H1 (cell line): ENCODE data around the gene TPRN. TPM values are rescaled to one million over a fixed set of nuclear protein-coding genes. Genes with fewer than 3 reads are reported as not detected.

Experiments used
- CTCF ChIA-PET: fragments of 300-600 bp; sonication (Branson Sonifier 250); formaldehyde crosslinking; loops from one replicate; lab custom pipeline; 2021; ENCODE audit not compliant: partially characterized antibody; lab: Charles Lee
- POLR2A ChIA-PET: fragments of 300-600 bp; sonication (Branson Sonifier 250); formaldehyde crosslinking; loops from one replicate; lab custom pipeline; 2021; ENCODE audit warnings: inconsistent platforms; ENCODE audit not compliant: partially characterized antibody; lab: Charles Lee
- DNase-seq, 2 experiments: peaks; one replicate each; pipeline versions ENCODE4 v3.0.0 to v3.0.0-alpha.2; 2010 to 2022; ENCODE audit warnings: low spot score in 2 of 2, low read depth in 1 of 2, mixed read lengths in 1 of 2
- FAIRE-seq: peaks from 2 replicates; lab custom pipeline; 2011; peaks lifted over from hg19 to GRCh38; lab: Jason Lieb, UNC
- H2AFZ ChIP-seq: 2 replicates; pipeline ENCODE4 v1.8.1; 2012; ENCODE audit warnings: low read length, inconsistent platforms
- H2AK5ac ChIP-seq: 2 replicates; pipeline ENCODE4 v1.6.1; 2013; ENCODE audit warnings: low read depth, low read length
- H2BK120ac ChIP-seq: replicated peaks from 2 replicates; pipeline ENCODE3; 2013; ENCODE audit warnings: low read depth, low read length, inconsistent platforms
- H2BK12ac ChIP-seq: 2 replicates; pipeline ENCODE4 v1.6.1; 2013; ENCODE audit warnings: low read depth, low read length
- H2BK15ac ChIP-seq: 2 replicates; pipeline ENCODE4 v1.6.1; 2013; ENCODE audit warnings: low read length
- H2BK20ac ChIP-seq: 2 replicates; pipeline ENCODE4 v1.6.1; 2013; ENCODE audit warnings: low read length
- H2BK5ac ChIP-seq: 2 replicates; pipeline ENCODE4 v1.6.1; 2013; ENCODE audit warnings: low read depth, low read length
- H3K14ac ChIP-seq: 2 replicates; pipeline ENCODE4 v1.6.1; 2013; ENCODE audit warnings: inconsistent platforms; ENCODE audit not compliant: insufficient read length
- H3K18ac ChIP-seq: 2 replicates; pipeline ENCODE4 v1.6.1; 2013; ENCODE audit warnings: low read length; ENCODE audit errors: extremely low read depth
- H3K23ac ChIP-seq: 2 replicates; pipeline ENCODE4 v1.6.1; 2013; ENCODE audit warnings: inconsistent platforms; ENCODE audit not compliant: insufficient read length
- H3K23me2 ChIP-seq: 2 replicates; pipeline ENCODE4 v1.6.1; 2013; ENCODE audit warnings: low read depth, low read length
- H3K27ac ChIP-seq: 2 replicates; pipeline ENCODE4 v1.6.1; 2011; ENCODE audit warnings: low read depth, low read length, inconsistent platforms
- H3K27me3 ChIP-seq, 4 experiments: replicated peaks in 1 of 4; 1 replicate in 1 of 4; 2 replicates in 3 of 4; pipeline versions ENCODE4 v1.6.1 to v1.8.1; 2011 to 2013; ENCODE audit warnings: low read length in 3 of 4, mild to moderate bottlenecking in 3 of 4, inconsistent platforms in 2 of 4, mixed read lengths in 2 of 4, moderate library complexity in 1 of 4; ENCODE audit not compliant: control insufficient read depth in 3 of 4, insufficient read depth in 3 of 4; ENCODE audit errors: extremely low read depth in 1 of 4
- H3K36me3 ChIP-seq, 4 experiments: 2 replicates each; pipeline versions ENCODE4 v1.6.1 to v1.8.1; 2011 to 2013; ENCODE audit warnings: mild to moderate bottlenecking in 4 of 4, low read length in 3 of 4, moderate library complexity in 2 of 4, control low read depth in 1 of 4, inconsistent platforms in 1 of 4; ENCODE audit not compliant: insufficient read depth in 4 of 4, control insufficient read depth in 2 of 4
- H3K4ac ChIP-seq: replicated peaks from 2 replicates; pipeline ENCODE3; 2013; ENCODE audit warnings: low read length, low read depth, mixed read lengths, inconsistent platforms; ENCODE audit not compliant: insufficient read length
- H3K4me1 ChIP-seq, 4 experiments: replicated peaks in 1 of 4; 1 replicate in 1 of 4; 2 replicates in 3 of 4; pipeline versions ENCODE4 v1.6.1 to v1.8.1; 2011 to 2013; ENCODE audit warnings: low read length in 3 of 4, inconsistent platforms in 2 of 4, mixed read lengths in 1 of 4; ENCODE audit not compliant: insufficient read depth in 4 of 4, control insufficient read depth in 3 of 4
- H3K4me2 ChIP-seq, 2 experiments: 2 replicates each; pipeline versions ENCODE4 v1.6.1 to v1.8.1; 2011 to 2013; ENCODE audit warnings: low read depth in 2 of 2, low read length in 2 of 2, control low read depth in 1 of 2, inconsistent platforms in 1 of 2, mild to moderate bottlenecking in 1 of 2; ENCODE audit not compliant: insufficient read depth in 1 of 2
- H3K4me3 ChIP-seq, 4 experiments: fragments of 200-600, 300-600 bp in 1 of 4; sonication (generic), shearing (Covaris generic), sonication (Bioruptor Twin) in 1 of 4; 2 replicates each; pipeline versions ENCODE4 v1.5.1 to v1.8.1; 2011 to 2016; ENCODE audit warnings: low read length in 4 of 4, low read depth in 3 of 4, control low read depth in 2 of 4, inconsistent platforms in 2 of 4, mild to moderate bottlenecking in 2 of 4, mixed read lengths in 1 of 4, moderate library complexity in 1 of 4; ENCODE audit not compliant: insufficient read depth in 2 of 4; ENCODE audit errors: extremely low read depth in 1 of 4
- H3K56ac ChIP-seq: replicated peaks from 2 replicates; pipeline ENCODE3; 2013; ENCODE audit warnings: low read depth, mild to moderate bottlenecking, mixed read lengths, low read length, inconsistent platforms; ENCODE audit not compliant: insufficient read length
- H3K79me1 ChIP-seq: 2 replicates; pipeline ENCODE4 v1.6.1; 2013; ENCODE audit warnings: low read depth, low read length, control low read depth
- H3K79me2 ChIP-seq, 2 experiments: 2 replicates each; pipeline versions ENCODE4 v1.6.1 to v1.8.1; 2012 to 2013; ENCODE audit warnings: low read length in 2 of 2, mild to moderate bottlenecking in 2 of 2, inconsistent platforms in 1 of 2; ENCODE audit not compliant: insufficient read depth in 2 of 2, control insufficient read depth in 1 of 2
- H3K9ac ChIP-seq, 4 experiments: replicated peaks in 1 of 4; 1 replicate in 1 of 4; 2 replicates in 3 of 4; pipeline versions ENCODE4 v1.6.1 to v1.8.1; 2011 to 2013; ENCODE audit warnings: low read depth in 3 of 4, low read length in 3 of 4, control low read depth in 2 of 4, mild to moderate bottlenecking in 2 of 4, moderate library complexity in 2 of 4, inconsistent platforms in 1 of 4; ENCODE audit errors: extremely low read depth in 1 of 4
- H3K9me3 ChIP-seq, 2 experiments: 2 replicates each; pipeline versions ENCODE4 v1.6.1 to v1.8.1; 2012 to 2013; ENCODE audit warnings: mild to moderate bottlenecking in 2 of 2, moderate library complexity in 2 of 2, control low read depth in 1 of 2, inconsistent platforms in 1 of 2, low read depth in 1 of 2, low read length in 1 of 2, mixed read lengths in 1 of 2; ENCODE audit not compliant: insufficient read depth in 2 of 2
- H4K20me1 ChIP-seq, 2 experiments: replicated peaks in 1 of 2; 2 replicates each; pipeline versions ENCODE3 to v1.8.1; 2011 to 2013; ENCODE audit warnings: inconsistent platforms in 2 of 2, low read length in 2 of 2, mild to moderate bottlenecking in 1 of 2; ENCODE audit not compliant: insufficient read depth in 2 of 2, control insufficient read depth in 1 of 2
- H4K5ac ChIP-seq: 2 replicates; pipeline ENCODE4 v1.6.1; 2013; ENCODE audit warnings: low read length, low read depth, mixed read lengths, inconsistent platforms; ENCODE audit not compliant: insufficient read length
- H4K8ac ChIP-seq: 2 replicates; pipeline ENCODE4 v1.8.0; 2013; ENCODE audit warnings: mild to moderate bottlenecking, moderate library complexity, low read length, inconsistent platforms; ENCODE audit not compliant: insufficient read depth; ENCODE audit errors: extremely low read depth
- H4K91ac ChIP-seq: replicated peaks from 2 replicates; pipeline ENCODE3; 2013; ENCODE audit warnings: low read length, mixed read lengths, inconsistent platforms; ENCODE audit not compliant: insufficient read length
- ASH2L ChIP-seq: fragments of 200-600, 300-600 bp; sonication (generic); IDR thresholded peaks from one replicate; pipeline ENCODE4 v1.7.1; 2017; ENCODE audit warnings: low read length
- CBX8 ChIP-seq: fragments of 300-800, 300-1000 bp; sonication (generic); IDR thresholded peaks from 2 replicates; pipeline ENCODE4 v1.7.1; 2016; ENCODE audit warnings: low read depth, low read length, borderline replicate concordance
- CHD2 ChIP-seq: IDR thresholded peaks from 2 replicates; pipeline ENCODE4 v1.6.1; 2012; ENCODE audit warnings: low read length, improper control_type of control experiment
- CTBP2 ChIP-seq: IDR thresholded peaks from 2 replicates; pipeline ENCODE4 v1.7.0; 2011; ENCODE audit warnings: borderline replicate concordance, mild to moderate bottlenecking, moderate library complexity, mixed read lengths, low read length; ENCODE audit not compliant: insufficient read depth, insufficient read length
- FOSL1 ChIP-seq: IDR thresholded peaks from 2 replicates; pipeline ENCODE4 v1.6.1; 2011; ENCODE audit warnings: mild to moderate bottlenecking, low read depth, low read length, moderate library complexity; ENCODE audit not compliant: insufficient read depth
- NANOG ChIP-seq: IDR thresholded peaks from 2 replicates; pipeline ENCODE4 v1.6.1; 2011; ENCODE audit warnings: low read length, low read depth, mild to moderate bottlenecking, inconsistent platforms; ENCODE audit not compliant: insufficient read depth, poor library complexity, severe bottlenecking
- NRF1 ChIP-seq: IDR thresholded peaks from 2 replicates; pipeline ENCODE4 v1.6.1; 2011; ENCODE audit warnings: mild to moderate bottlenecking, low read depth, low read length, improper control_type of control experiment
- WGBS, 2 experiments: shearing (Covaris generic) in 1 of 2; methylation state at CpG; one replicate each; pipeline versions ENCODE4 v1.1.6 to v1.1.7; 2013 to 2015; ENCODE audit warnings: low lambda C conversion rate in 2 of 2, mixed read lengths in 2 of 2, inconsistent platforms in 1 of 2, low coverage in 1 of 2, missing lambda C conversion rate in 1 of 2; ENCODE audit not compliant: insufficient replicate concordance in 2 of 2, insufficient coverage in 1 of 2, insufficient read length in 1 of 2; ENCODE audit errors: extremely low coverage in 1 of 2, missing lambda C conversion rate in 1 of 2; 5-methylcytosine and 5-hydroxymethylcytosine counted together
- polyA plus RNA-seq, 7 experiments: library from polyadenylated mRNA; depleted of rRNA in 3 of 7; stranded (reverse) in 5 of 7; unstranded in 2 of 7; fragments of >200 nt in 5 of 7; fragments of 200-250 nt in 2 of 7; gene quantifications; 1 replicate in 5 of 7; 2 replicates in 1 of 7; 4 replicates in 1 of 7; pipeline versions ENCODE4 v1.2.1 to v1.2.3, GENCODE V29; 2011 to 2013; ENCODE audit warnings: missing spikeins in 2 of 7, mixed read lengths in 2 of 7
- total RNA-seq: library from RNA; stranded (reverse); fragmentation: NEBNext Ultra II Directional; extraction: Animal tissue kit (Norgen Biotek cat#: 25700); gene quantifications from 2 replicates; pipeline ENCODE4 v1.2.1, GENCODE V29; 2021
- TF ChIP-seq, protein P1 (sequence below), 3 experiments: IDR thresholded peaks; 1 replicate in 2 of 3; 2 replicates in 1 of 3; pipeline versions ENCODE4 v1.5.1 to v1.6.1; 2011; ENCODE audit warnings: low read length in 3 of 3, mild to moderate bottlenecking in 3 of 3, inconsistent platforms in 2 of 3, low read depth in 1 of 3, moderate library complexity in 1 of 3; ENCODE audit not compliant: insufficient read depth in 1 of 3; ENCODE audit errors: control extremely low read depth in 1 of 3

The TPRN gene
- total and polyA plus RNA-seq, 2 of the 8 experiments (the other 6 are each of a cell fraction or from before 2014, with no cell fraction given): 9.7 to 23.2 TPM

GRCh38 chr9:137176302-137177182 is 24.0 kb downstream of the TPRN start:
- no peak overlapping the region for H4K91ac ChIP-seq
- ChIA-PET POLR2A (interaction anchor here (0.8 to 3.7 kb wide), 14 partner anchors 8 to 102 kb away, joined by 3 to 15 read pairs (median 4); partner anchors contain the start of genes NDOR1, SSNA1, TMEM203 and TPRN), CTCF (interaction anchor here (0.6 to 3.6 kb wide), 32 partner anchors 9 to 202 kb away, joined by 3 to 47 read pairs (median 4); partner anchors contain the start of genes ANAPC2, CYSRT1, GRIN1 and NPDC1)
- FAIRE-seq (no peak), DNase-seq (no peak)
- H3K79me2 ChIP-seq: no peaks in the 10 kb centered on the region
- no peak overlapping the region; a peak in 1 of 7 replicates for H3K9ac ChIP-seq
- H3K4ac ChIP-seq: no peak overlapping the region
- H3K9me3 ChIP-seq: no peaks in the 10 kb centered on the region
- no peak overlapping the region for H2BK5ac ChIP-seq
- H3K4me1 ChIP-seq: peaks cover 0 to 8% (median 3%) of the 10 kb centered on the region in 4 experiments; a peak in 5 of 7 replicates
- no peaks in the 10 kb centered on the region for H3K23me2 ChIP-seq
- peaks cover 0 to 18% (median 2%) of the 10 kb centered on the region in 4 experiments; a peak in 3 of 8 replicates for H3K36me3 ChIP-seq
- no peak overlapping the region for H3K27ac ChIP-seq
- no peak overlapping the region for H3K14ac ChIP-seq
- no peak overlapping the region for H2BK15ac ChIP-seq
- WGBS, 2 experiments: 75% methylated on average over 17 of the region's 17 CpGs; no CpG with 5 or more reads in 1 of the 2 experiments
- peaks cover 2 to 19% of the 10 kb centered on the region in 2 experiments for H4K20me1 ChIP-seq
- no peak overlapping the region for H2AFZ ChIP-seq
- no peak overlapping the region for H2AK5ac ChIP-seq
- no peak overlapping the region for H2BK120ac ChIP-seq
- H3K23ac ChIP-seq: no peak overlapping the region
- H3K27me3 ChIP-seq: peaks cover 0 to 10% (median 5%) of the 10 kb centered on the region in 4 experiments; a peak in 4 of 7 replicates
- no peak overlapping the region for H2BK12ac ChIP-seq
- no peak overlapping the region for H4K8ac ChIP-seq
- no peak overlapping the region for H3K56ac ChIP-seq
- no peaks in the 10 kb centered on the region; the same call in 1 of the 2 replicates for H3K79me1 ChIP-seq
- H3K4me3 ChIP-seq: no peak overlapping the region
- no peak overlapping the region for H3K4me2 ChIP-seq
- no peak overlapping the region for H3K18ac ChIP-seq
- H2BK20ac ChIP-seq: no peak overlapping the region
- H4K5ac ChIP-seq: no peak overlapping the region
- TF ChIP-seq CBX8 (no peak), ASH2L (no peak), NANOG (no peak), CTBP2 (no peak), CHD2 (no peak), FOSL1 (no peak), NRF1 (no peak)
- TF ChIP-seq, protein P1, sequence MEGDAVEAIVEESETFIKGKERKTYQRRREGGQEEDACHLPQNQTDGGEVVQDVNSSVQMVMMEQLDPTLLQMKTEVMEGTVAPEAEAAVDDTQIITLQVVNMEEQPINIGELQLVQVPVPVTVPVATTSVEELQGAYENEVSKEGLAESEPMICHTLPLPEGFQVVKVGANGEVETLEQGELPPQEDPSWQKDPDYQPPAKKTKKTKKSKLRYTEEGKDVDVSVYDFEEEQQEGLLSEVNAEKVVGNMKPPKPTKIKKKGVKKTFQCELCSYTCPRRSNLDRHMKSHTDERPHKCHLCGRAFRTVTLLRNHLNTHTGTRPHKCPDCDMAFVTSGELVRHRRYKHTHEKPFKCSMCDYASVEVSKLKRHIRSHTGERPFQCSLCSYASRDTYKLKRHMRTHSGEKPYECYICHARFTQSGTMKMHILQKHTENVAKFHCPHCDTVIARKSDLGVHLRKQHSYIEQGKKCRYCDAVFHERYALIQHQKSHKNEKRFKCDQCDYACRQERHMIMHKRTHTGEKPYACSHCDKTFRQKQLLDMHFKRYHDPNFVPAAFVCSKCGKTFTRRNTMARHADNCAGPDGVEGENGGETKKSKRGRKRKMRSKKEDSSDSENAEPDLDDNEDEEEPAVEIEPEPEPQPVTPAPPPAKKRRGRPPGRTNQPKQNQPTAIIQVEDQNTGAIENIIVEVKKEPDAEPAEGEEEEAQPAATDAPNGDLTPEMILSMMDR (IDR thresholded peaks at IDR 0.05; ENCODE audit: control extremely low read depth in 1 of 3, insufficient read depth in 1 of 3, low read depth in 1 of 3, low read length in 3 of 3): peak in 2 of 3 experiments; percentile 58 to 76; a peak in 3 of 4 replicates
